Measurements from ENCODE around the gene FILIP1L. TPM values are rescaled to one million over a fixed set of nuclear protein-coding genes. Genes with fewer than 3 reads are reported as not detected.

Gene FILIP1L
- total and polyA plus RNA-seq, 2 of the 4 experiments (the other 2 are of a cell fraction): 11.5 to 19.9 TPM

- in situ Hi-C loops (cut with MboI; ENCODE audit: low sequenced_read_pairs) (no loop called here), dilution Hi-C loops (cut with HindIII; ENCODE audit: low sequenced_read_pairs, unreplicated experiment) (no loop called here), intact Hi-C loops (cut with micrococcal nuclease) (loop anchor here (1.0 kb wide), 1 partner anchor 144 kb away; no protein-coding TSS in a partner anchor)
- WGBS, 2 experiments (ENCODE audit: extremely low coverage in 2 of 2, insufficient read length in 1 of 2): 24% methylated on average over 3 of the region's 3 CpGs; no CpG with 5 or more reads in 1 of the 2 experiments
- Histone ChIP-seq H3K4me2 (ENCODE audit: low read depth, low read length) (peak overlapping the region; percentile 2; the same call in 1 of the 2 replicates), H3K79me1 (ENCODE audit: low read depth in 1 of 2, low read length in 2 of 2) (peaks cover 0 to 8% of the 10 kb centered on the region in 2 experiments; a peak in 3 of 4 replicates), H2AFZ (replicated peaks; ENCODE audit: low read length, poor library complexity) (no peak overlapping the region), H2AK5ac (ENCODE audit: low read depth, low read length) (no peak overlapping the region), H2BK20ac (ENCODE audit: low read depth, low read length) (0 out of 2 replicates have a peak overlapping the region, but pooled peaks have one; percentile 52), H3K23ac (ENCODE audit: low read depth, low read length) (no peak overlapping the region), H3K4ac (ENCODE audit: low read depth, low read length) (no peak overlapping the region; the same call in 1 of the 2 replicates), H3K4me1 (ENCODE audit: control insufficient read depth, insufficient read depth, low read length) (peaks cover 24% of the 10 kb centered on the region), H4K20me1 (ENCODE audit: insufficient read depth, low read length) (no peaks in the 10 kb centered on the region), H3K36me3 (ENCODE audit: control insufficient read depth, insufficient read depth, low read length) (no peaks in the 10 kb centered on the region), H2AK9ac (replicated peaks; ENCODE audit: low read depth, low read length, poor library complexity) (no peak overlapping the region), H3K4me3 (ENCODE audit: insufficient read depth, low read depth, low read length) (no peak overlapping the region), H2BK5ac (ENCODE audit: low read depth, low read length, poor library complexity, severe bottlenecking) (peak overlapping the region; percentile 71), H4K5ac (ENCODE audit: low read depth, low read length) (no peak overlapping the region), H2BK120ac (ENCODE audit: low read depth, low read length) (peak overlapping the region; percentile 64), H4K8ac (ENCODE audit: low read depth in 2 of 2, low read length in 2 of 2) (peak overlapping the region in 1 of 2 experiments; percentile 25; a peak in 1 of 4 replicates), H3K56ac (ENCODE audit: extremely low read depth, insufficient read depth, low read length) (no peak overlapping the region; the same call in 1 of the 2 replicates), H3K9me1 (ENCODE audit: insufficient read depth, low read length) (peaks cover 5% of the 10 kb centered on the region; the same call in 1 of the 2 replicates), H3K18ac (ENCODE audit: low read depth, low read length) (peak overlapping the region; percentile 10; the same call in 1 of the 2 replicates), H3K14ac (replicated peaks; ENCODE audit: low read depth, low read length) (no peak overlapping the region; the same call in 1 of the 2 replicates), H3K9me3 (ENCODE audit: control insufficient read depth, insufficient read depth, low read length) (no peaks in the 10 kb centered on the region), H2BK15ac (ENCODE audit: low read depth, low read length) (0 out of 3 replicates have a peak overlapping the region, but pooled peaks have one; percentile 1), H3K9ac (ENCODE audit: low read depth, low read length) (no peak overlapping the region), H4K91ac (ENCODE audit: insufficient read depth, low read depth, low read length) (no peak overlapping the region), H3K27ac (ENCODE audit: insufficient read depth, low read length) (0 out of 2 replicates have a peak overlapping the region, but pooled peaks have one; percentile 1), H3K27me3 (ENCODE audit: control insufficient read depth, insufficient read depth, low read length) (peaks cover 4% of the 10 kb centered on the region; the same call in 1 of the 2 replicates)
- ChIA-PET POLR2A (ENCODE audit: unreplicated experiment) (interaction anchor here (0.8 to 1.4 kb wide), 5 partner anchors 13 to 172 kb away, joined by 3 to 4 read pairs (median 3); no protein-coding TSS in a partner anchor), CTCF (interaction anchor here (0.9 to 1.6 kb wide), 4 partner anchors 39 to 208 kb away, joined by 3 to 7 read pairs (median 4); no protein-coding TSS in a partner anchor)
- DNase-seq (peak; percentile 99), ATAC-seq (ENCODE audit: low read depth) (peak; percentile 69)
- no TSS peak for BruUV-seq (replicated peaks)
- TF ChIP-seq MXI1 (IDR thresholded peaks at IDR 0.05; ENCODE audit: borderline replicate concordance, low read depth, low read length) (0 out of 2 replicates have a peak, but pooled peaks have one; percentile 43), ELK1 (IDR thresholded peaks at IDR 0.05; ENCODE audit: borderline replicate concordance, low read depth, low read length) (no peak), USF2 (IDR thresholded peaks at IDR 0.05; ENCODE audit: low read depth, low read length) (no peak), RFX5 (IDR thresholded peaks at IDR 0.05; ENCODE audit: low read depth, low read length) (no peak), CHD1 (IDR thresholded peaks at IDR 0.05; ENCODE audit: low read depth, low read length) (no peak), CEBPB (IDR thresholded peaks at IDR 0.05; ENCODE audit: low read depth, low read length) (peak; percentile 74), MAFK (IDR thresholded peaks at IDR 0.05; ENCODE audit: low read depth, low read length) (peak; percentile 37; the same call in 1 of the 2 replicates), POLR2A (IDR thresholded peaks at IDR 0.05; ENCODE audit: low read depth, low read length) (no peak), RAD21 (IDR thresholded peaks at IDR 0.05; ENCODE audit: low read length) (peak; percentile 14), MAZ (IDR thresholded peaks at IDR 0.05; ENCODE audit: borderline replicate concordance, low read depth, low read length) (peak; percentile 85; the same call in 1 of the 2 replicates), RCOR1 (IDR thresholded peaks at IDR 0.05; ENCODE audit: insufficient replicate concordance, low read length) (peak; percentile 88), SMC3 (IDR thresholded peaks at IDR 0.05; ENCODE audit: low read depth, low read length) (no peak), NFE2L2 (IDR thresholded peaks at IDR 0.05; ENCODE audit: low read depth, low read length) (no peak)
- TF ChIP-seq, protein P1, sequence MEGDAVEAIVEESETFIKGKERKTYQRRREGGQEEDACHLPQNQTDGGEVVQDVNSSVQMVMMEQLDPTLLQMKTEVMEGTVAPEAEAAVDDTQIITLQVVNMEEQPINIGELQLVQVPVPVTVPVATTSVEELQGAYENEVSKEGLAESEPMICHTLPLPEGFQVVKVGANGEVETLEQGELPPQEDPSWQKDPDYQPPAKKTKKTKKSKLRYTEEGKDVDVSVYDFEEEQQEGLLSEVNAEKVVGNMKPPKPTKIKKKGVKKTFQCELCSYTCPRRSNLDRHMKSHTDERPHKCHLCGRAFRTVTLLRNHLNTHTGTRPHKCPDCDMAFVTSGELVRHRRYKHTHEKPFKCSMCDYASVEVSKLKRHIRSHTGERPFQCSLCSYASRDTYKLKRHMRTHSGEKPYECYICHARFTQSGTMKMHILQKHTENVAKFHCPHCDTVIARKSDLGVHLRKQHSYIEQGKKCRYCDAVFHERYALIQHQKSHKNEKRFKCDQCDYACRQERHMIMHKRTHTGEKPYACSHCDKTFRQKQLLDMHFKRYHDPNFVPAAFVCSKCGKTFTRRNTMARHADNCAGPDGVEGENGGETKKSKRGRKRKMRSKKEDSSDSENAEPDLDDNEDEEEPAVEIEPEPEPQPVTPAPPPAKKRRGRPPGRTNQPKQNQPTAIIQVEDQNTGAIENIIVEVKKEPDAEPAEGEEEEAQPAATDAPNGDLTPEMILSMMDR (conservative IDR thresholded peaks at IDR 0.05; ENCODE audit: low read depth, low read length): no peak
These were observed 68.6 kb downstream of the FILIP1L start for GRCh38 chr3:100045696-100046095.

Measured in IMR-90 (cell line).